Mesothelial cell of epicardium (in vitro differentiated cells): Measurements from ENCODE around the gene CREBRF. TPM values are rescaled to one million over a fixed set of nuclear protein-coding genes. Genes with fewer than 3 reads are reported as not detected.
"Not testable (repeated sequence)": the region's sequence is repeated elsewhere in the genome, so short reads cannot be mapped to it uniquely, and the experiment has no call there.

Experiments used
- DNase-seq, 2 experiments: peaks; one replicate each; pipeline ENCODE4 v3.0.0; 2021; ENCODE audit warnings: low spot score in 2 of 2; ENCODE audit not compliant: unreplicated experiment in 2 of 2
- H3K27ac Mint-ChIP-seq: 2 replicates; pipeline ENCODE4 v1.8.0; 2021; ENCODE audit warnings: mixed read lengths
- H3K27me3 Mint-ChIP-seq: 2 replicates; pipeline ENCODE4 v1.8.0; 2021; ENCODE audit warnings: low read depth, mixed read lengths
- H3K36me3 Mint-ChIP-seq: 2 replicates; pipeline ENCODE4 v1.8.0; 2021; ENCODE audit warnings: mixed read lengths
- H3K4me1 Mint-ChIP-seq: 2 replicates; pipeline ENCODE4 v1.8.0; 2021; ENCODE audit warnings: mixed read lengths
- H3K4me3 Mint-ChIP-seq: 2 replicates; pipeline ENCODE4 v1.8.0; 2021; ENCODE audit warnings: mild to moderate bottlenecking, moderate library complexity, mixed read lengths
- H3K9me3 Mint-ChIP-seq: 2 replicates; pipeline ENCODE4 v1.8.0; 2021; ENCODE audit warnings: mixed read lengths
- total RNA-seq: library from RNA; stranded (reverse); gene quantifications from 3 replicates; pipeline ENCODE4 v1.2.1, GENCODE V29; 2021
- TF ChIP-seq, protein P1 (sequence below): fragments of 200-600 bp; sonication (generic); IDR thresholded peaks from one replicate; pipeline ENCODE4 v1.5.0; 2021; ENCODE audit warnings: antibody characterized with exemption; ENCODE audit not compliant: unreplicated experiment

Gene CREBRF
- total RNA-seq, 1 donor from 2014 or later = 20.3 TPM

DNA sequence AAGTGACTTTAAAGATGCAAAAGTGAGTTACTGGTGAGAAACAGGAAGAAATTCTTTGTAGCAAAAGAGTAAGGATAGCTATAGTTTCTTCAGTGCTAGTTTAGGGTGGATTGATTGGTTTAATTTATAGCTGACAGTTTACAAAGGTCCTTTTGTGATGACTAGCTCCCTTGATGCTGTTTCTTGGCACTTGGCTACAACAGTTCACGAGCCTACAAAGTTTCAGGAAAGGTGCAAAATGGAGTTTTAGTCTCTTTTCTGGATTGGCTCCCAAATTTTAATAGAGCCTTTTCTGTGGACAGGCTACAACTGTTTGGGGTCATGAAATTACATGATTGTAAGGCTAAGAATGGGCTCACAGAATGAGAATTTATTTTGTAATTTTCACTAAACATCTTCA is 47.3 kb downstream of the CREBRF start:
- H3K27me3 Mint-ChIP-seq = no peaks in the 10 kb centered on the region
- no peak for DNase-seq
- no peaks in the 10 kb centered on the region for H3K4me1 Mint-ChIP-seq
- TF ChIP-seq, protein P1, sequence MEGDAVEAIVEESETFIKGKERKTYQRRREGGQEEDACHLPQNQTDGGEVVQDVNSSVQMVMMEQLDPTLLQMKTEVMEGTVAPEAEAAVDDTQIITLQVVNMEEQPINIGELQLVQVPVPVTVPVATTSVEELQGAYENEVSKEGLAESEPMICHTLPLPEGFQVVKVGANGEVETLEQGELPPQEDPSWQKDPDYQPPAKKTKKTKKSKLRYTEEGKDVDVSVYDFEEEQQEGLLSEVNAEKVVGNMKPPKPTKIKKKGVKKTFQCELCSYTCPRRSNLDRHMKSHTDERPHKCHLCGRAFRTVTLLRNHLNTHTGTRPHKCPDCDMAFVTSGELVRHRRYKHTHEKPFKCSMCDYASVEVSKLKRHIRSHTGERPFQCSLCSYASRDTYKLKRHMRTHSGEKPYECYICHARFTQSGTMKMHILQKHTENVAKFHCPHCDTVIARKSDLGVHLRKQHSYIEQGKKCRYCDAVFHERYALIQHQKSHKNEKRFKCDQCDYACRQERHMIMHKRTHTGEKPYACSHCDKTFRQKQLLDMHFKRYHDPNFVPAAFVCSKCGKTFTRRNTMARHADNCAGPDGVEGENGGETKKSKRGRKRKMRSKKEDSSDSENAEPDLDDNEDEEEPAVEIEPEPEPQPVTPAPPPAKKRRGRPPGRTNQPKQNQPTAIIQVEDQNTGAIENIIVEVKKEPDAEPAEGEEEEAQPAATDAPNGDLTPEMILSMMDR = no peak
- H3K4me3 Mint-ChIP-seq = no peak overlapping the region
- H3K27ac Mint-ChIP-seq = no peak overlapping the region
- peaks cover 11% of the 10 kb centered on the region for H3K36me3 Mint-ChIP-seq
- H3K9me3 Mint-ChIP-seq = peaks cover 5% of the 10 kb centered on the region

- Mint-ChIP-seq H3K36me3 (peaks cover 14% of the 10 kb centered on the region), H3K27ac (no peak overlapping the region), H3K4me3 (no peak overlapping the region), H3K27me3 (no peaks in the 10 kb centered on the region), H3K4me1 (no peaks in the 10 kb centered on the region), H3K9me3 (no peaks in the 10 kb centered on the region)
- DNase-seq = no peak
- TF ChIP-seq, protein P1 = no peak
Observed at GRCh38 chr5:173108914-173109313, 52.8 kb downstream of the CREBRF start.

GRCh38 chr5:173114536-173114935 is 58.4 kb downstream of the CREBRF start:
- no peaks in the 10 kb centered on the region for H3K27me3 Mint-ChIP-seq
- DNase-seq = no peak
- no peaks in the 10 kb centered on the region for H3K4me1 Mint-ChIP-seq
- no peak overlapping the region for H3K27ac Mint-ChIP-seq
- TF ChIP-seq, protein P1 = no peak
- H3K9me3 Mint-ChIP-seq = peaks cover 6% of the 10 kb centered on the region
- H3K36me3 Mint-ChIP-seq = peaks cover 31% of the 10 kb centered on the region
- no peak overlapping the region for H3K4me3 Mint-ChIP-seq

DNA sequence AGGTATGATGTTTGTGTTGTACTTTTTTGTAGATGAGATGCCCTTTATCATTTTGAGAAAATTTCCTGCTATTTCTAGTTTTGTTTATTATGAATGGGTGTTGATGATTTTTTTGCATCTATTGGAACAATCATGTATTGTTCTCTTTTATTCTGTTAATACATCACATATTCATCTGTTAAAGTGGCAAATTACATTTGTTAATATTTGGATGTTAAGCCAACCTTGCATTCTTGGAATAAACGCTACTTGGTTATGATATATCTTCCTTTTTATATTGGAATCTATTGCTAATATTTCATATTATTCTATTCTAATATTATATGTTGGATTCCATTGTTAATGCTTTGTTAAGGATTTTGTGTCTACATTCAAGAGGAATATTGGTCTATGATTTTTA is 63.6 kb downstream of the CREBRF start:
- no peak overlapping the region for H3K4me3 Mint-ChIP-seq

DNA sequence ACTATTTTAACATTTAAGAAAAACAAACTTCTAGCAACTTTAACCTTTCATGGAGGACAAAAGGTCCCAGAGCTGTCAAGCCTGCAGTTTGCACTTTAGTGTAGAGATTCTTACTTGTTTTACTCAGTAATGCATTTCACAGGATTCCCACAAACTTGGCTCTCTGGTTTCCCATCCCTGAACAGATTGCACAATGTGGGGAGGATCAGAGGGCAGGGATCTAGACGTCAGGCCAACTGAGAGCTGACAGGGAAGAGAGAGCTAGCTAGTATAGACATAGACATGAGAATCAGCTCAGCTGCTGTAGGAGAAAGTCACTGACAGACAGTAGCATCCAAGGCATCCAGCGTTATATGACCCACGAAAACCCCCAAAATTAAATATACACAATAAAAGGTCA is 67.3 kb downstream of the CREBRF start:
- no peaks in the 10 kb centered on the region for H3K27me3 Mint-ChIP-seq
- H3K27ac Mint-ChIP-seq = no peak overlapping the region
- H3K4me3 Mint-ChIP-seq = no peak overlapping the region
- DNase-seq = no peak
- peaks cover 8% of the 10 kb centered on the region for H3K9me3 Mint-ChIP-seq
- H3K36me3 Mint-ChIP-seq = peaks cover 50% of the 10 kb centered on the region
- TF ChIP-seq, protein P1 = no peak
- no peaks in the 10 kb centered on the region for H3K4me1 Mint-ChIP-seq

More for the DNA sequence above, 63.6 kb downstream of the CREBRF start:
- Mint-ChIP-seq H3K4me1 (no peaks in the 10 kb centered on the region), H3K36me3 (peaks cover 41% of the 10 kb centered on the region), H3K27me3 (no peaks in the 10 kb centered on the region), H3K27ac (no peak overlapping the region), H3K9me3 (peaks cover 8% of the 10 kb centered on the region)
- DNase-seq = no peak
- TF ChIP-seq, protein P1 = no peak

- not testable (repeated sequence) for H3K27ac Mint-ChIP-seq, DNase-seq, H3K9me3 Mint-ChIP-seq, H3K4me1 Mint-ChIP-seq, H3K4me3 Mint-ChIP-seq, H3K27me3 Mint-ChIP-seq
- H3K36me3 Mint-ChIP-seq = peaks cover 15% of the 10 kb centered on the region
Observed at GRCh38 chr5:173132166-173132565, 76.0 kb downstream of the CREBRF start.
